ENCODE data around the gene PRKAG3.
A peak's percentile ranks its signal among the peaks of the same experiment; 100 is the strongest.

PRKAG3 gene

GRCh38 chr2:218831378-218831990 lies at the start of gene PRKAG3:
Gene PRKAG3, minus strand, starts transcription at chr2:218831803.
- DNase-seq (ENCODE audit: low read depth): no peak

GRCh38 chr2:218880859-218881594 lies 49.4 kb upstream of the PRKAG3 start:
- DNase-seq (ENCODE audit: low read depth): no peak

- DNase-seq (ENCODE audit: low read depth): peak; percentile 63
Observed at GRCh38 chr2:218880102-218880858, 48.7 kb upstream of the PRKAG3 start, which contains the start of gene WNT10A. Gene WNT10A, plus strand, starts transcription at chr2:218880852. Its CDS starts 144 bp downstream, at chr2:218880996.

GRCh38 chr2:218879776-218880101 lies 48.1 kb upstream of the PRKAG3 start:
- DNase-seq (ENCODE audit: low read depth): no peak

- no peak for DNase-seq (ENCODE audit: low read depth)
Observed at GRCh38 chr2:218878926-218879761, 47.5 kb upstream of the PRKAG3 start.

- no peak for DNase-seq (ENCODE audit: low read depth)
Observed at GRCh38 chr2:218878486-218878885, 46.9 kb upstream of the PRKAG3 start.

- no peak for DNase-seq (ENCODE audit: low read depth)
Observed at GRCh38 chr2:218877891-218878290, 46.3 kb upstream of the PRKAG3 start.

- no peak for DNase-seq (ENCODE audit: low read depth)
Observed at GRCh38 chr2:218877331-218877730, 45.7 kb upstream of the PRKAG3 start.

GRCh38 chr2:218876562-218877219 lies 45.1 kb upstream of the PRKAG3 start:
- DNase-seq (ENCODE audit: low read depth): peak; percentile 60

- DNase-seq (ENCODE audit: low read depth): no peak
Observed at GRCh38 chr2:218875692-218876246, 44.2 kb upstream of the PRKAG3 start.

GRCh38 chr2:218873359-218874194 lies 42.0 kb upstream of the PRKAG3 start:
- no peak for DNase-seq (ENCODE audit: low read depth)

GRCh38 chr2:218872645-218873358 lies 41.2 kb upstream of the PRKAG3 start:
- no peak for DNase-seq (ENCODE audit: low read depth)

- DNase-seq (ENCODE audit: low read depth): no peak
Observed at GRCh38 chr2:218871345-218872302, 40.0 kb upstream of the PRKAG3 start.

- no peak for DNase-seq (ENCODE audit: low read depth)
Observed at GRCh38 chr2:218870984-218871344, 39.4 kb upstream of the PRKAG3 start.

GRCh38 chr2:218869064-218869463 lies 37.5 kb upstream of the PRKAG3 start:
- DNase-seq (ENCODE audit: low read depth): no peak

GRCh38 chr2:218867900-218868299 lies 36.3 kb upstream of the PRKAG3 start:
- DNase-seq (ENCODE audit: low read depth): no peak

- no peak for DNase-seq (ENCODE audit: low read depth)
Observed at GRCh38 chr2:218865999-218866398, 34.4 kb upstream of the PRKAG3 start.

GRCh38 chr2:218865396-218865795 lies 33.8 kb upstream of the PRKAG3 start:
- DNase-seq (ENCODE audit: low read depth): no peak
